Progenitor cell of endocrine pancreas (in vitro differentiated cells): ENCODE measurements around the gene SDK2. TPM values are rescaled to one million over a fixed set of nuclear protein-coding genes. Genes with fewer than 3 reads are reported as not detected.

Source experiments
- DNase-seq: peaks from one replicate; pipeline ENCODE4 v3.0.0; 2021; ENCODE audit warnings: low spot score; ENCODE audit not compliant: unreplicated experiment
- H3K27ac Mint-ChIP-seq: 2 replicates; pipeline ENCODE4 v1.8.0; 2021; ENCODE audit warnings: mild to moderate bottlenecking, moderate library complexity, mixed read lengths
- H3K27me3 Mint-ChIP-seq: 2 replicates; pipeline ENCODE4 v1.8.0; 2021; ENCODE audit warnings: mixed read lengths
- H3K36me3 Mint-ChIP-seq: 2 replicates; pipeline ENCODE4 v1.8.0; 2022; ENCODE audit warnings: mixed read lengths; ENCODE audit not compliant: insufficient read depth
- H3K4me1 Mint-ChIP-seq: 2 replicates; pipeline ENCODE4 v1.8.0; 2021; ENCODE audit warnings: low read depth, mixed read lengths
- H3K4me3 Mint-ChIP-seq: 2 replicates; pipeline ENCODE4 v1.8.0; 2021; ENCODE audit warnings: low read depth, mild to moderate bottlenecking, moderate library complexity, mixed read lengths
- H3K9me3 Mint-ChIP-seq: 2 replicates; pipeline ENCODE4 v1.8.0; 2021; ENCODE audit warnings: low read depth, mixed read lengths
- CTCF ChIP-seq: fragments of 200-600 bp; sonication (generic); IDR thresholded peaks from one replicate; pipeline ENCODE4 v1.5.0; 2021; ENCODE audit warnings: antibody characterized with exemption, mild to moderate bottlenecking; ENCODE audit not compliant: unreplicated experiment
- total RNA-seq: library from RNA; stranded (reverse); gene quantifications from 2 replicates; pipeline ENCODE4 v1.2.1, GENCODE V29; 2021

SDK2 gene
- total RNA-seq, 1 donor from 2014 or later = 6.7 TPM

GRCh38 chr17:73433501-73433900 lies 210.7 kb downstream of the SDK2 start:
- Mint-ChIP-seq H3K36me3 (no peaks in the 10 kb centered on the region), H3K4me1 (peaks cover 8% of the 10 kb centered on the region), H3K27ac (no peak overlapping the region), H3K4me3 (no peak overlapping the region), H3K9me3 (no peaks in the 10 kb centered on the region), H3K27me3 (peaks cover 10% of the 10 kb centered on the region)
- no peak for TF ChIP-seq CTCF
- DNase-seq = no peak

GRCh38 chr17:73432624-73433190 lies 211.5 kb downstream of the SDK2 start:
- Mint-ChIP-seq H3K4me1 (peaks cover 8% of the 10 kb centered on the region), H3K36me3 (no peaks in the 10 kb centered on the region), H3K27me3 (peaks cover 7% of the 10 kb centered on the region), H3K27ac (no peak overlapping the region), H3K9me3 (no peaks in the 10 kb centered on the region), H3K4me3 (no peak overlapping the region)
- TF ChIP-seq CTCF = no peak
- no peak for DNase-seq

- Mint-ChIP-seq H3K36me3 (no peaks in the 10 kb centered on the region), H3K27ac (no peak overlapping the region), H3K27me3 (peaks cover 2% of the 10 kb centered on the region), H3K9me3 (no peaks in the 10 kb centered on the region), H3K4me1 (peaks cover 8% of the 10 kb centered on the region), H3K4me3 (no peak overlapping the region)
- no peak for DNase-seq
- no peak for TF ChIP-seq CTCF
Observed at GRCh38 chr17:73431401-73432205, 212.6 kb downstream of the SDK2 start.

- TF ChIP-seq CTCF = no peak
- H3K27ac Mint-ChIP-seq = no peak overlapping the region
- DNase-seq = no peak
- H3K27me3 Mint-ChIP-seq = no peaks in the 10 kb centered on the region
- no peaks in the 10 kb centered on the region for H3K9me3 Mint-ChIP-seq
- H3K36me3 Mint-ChIP-seq = no peaks in the 10 kb centered on the region
- H3K4me3 Mint-ChIP-seq = no peak overlapping the region
- H3K4me1 Mint-ChIP-seq = peaks cover 8% of the 10 kb centered on the region
Observed at GRCh38 chr17:73430848-73431247, 213.4 kb downstream of the SDK2 start.

GRCh38 chr17:73430165-73430680 lies 214.0 kb downstream of the SDK2 start:
- Mint-ChIP-seq H3K27me3 (no peaks in the 10 kb centered on the region), H3K36me3 (no peaks in the 10 kb centered on the region), H3K4me3 (no peak overlapping the region), H3K9me3 (no peaks in the 10 kb centered on the region), H3K27ac (peak overlapping the region; percentile 57), H3K4me1 (peaks cover 8% of the 10 kb centered on the region)
- no peak for DNase-seq
- TF ChIP-seq CTCF = no peak
